Right lobe of liver (tissue), 6 donors: Measurements from ENCODE around the gene MLF1. TPM values are rescaled to one million over a fixed set of nuclear protein-coding genes. Genes with fewer than 3 reads are reported as not detected.
"Not testable (repeated sequence)": the region's sequence is repeated elsewhere in the genome, so short reads cannot be mapped to it uniquely, and the experiment has no call there.

Experiments used
- ATAC-seq, 4 donors: fragments of 200-7000 bp; cut with Tn5 transposase; one replicate each; pipeline ENCODE4 v1.9.1; 2020; ENCODE audit warnings: mild to moderate bottlenecking in 4 of 4, moderate library complexity in 4 of 4
- DNase-seq, 3 donors: peaks; one replicate each; pipeline ENCODE4 v3.0.0-alpha.2; 2020
- H3K27ac ChIP-seq, 3 donors: fragments of 200-600 bp; one replicate each; pipeline ENCODE4 v1.8.0; 2022
- H3K27me3 ChIP-seq, 2 donors: fragments of 200-600 bp; one replicate each; pipeline ENCODE4 v1.8.0; 2022
- H3K36me3 ChIP-seq, 4 donors: fragments of 200-600 bp; sonication (generic) in 1 of 4; one replicate each; pipeline versions ENCODE4 v1.5.1 to v1.8.0; 2017 to 2022; ENCODE audit warnings: control low read depth in 1 of 4
- H3K4me1 ChIP-seq, 4 donors: fragments of 200-600 bp; sonication (generic) in 1 of 4; one replicate each; pipeline versions ENCODE4 v1.5.1 to v1.8.0; 2017 to 2022; ENCODE audit warnings: control low read depth in 1 of 4
- H3K4me3 ChIP-seq, 3 donors: fragments of 200-600 bp; one replicate each; pipeline ENCODE4 v1.8.0; 2022
- H3K9me3 ChIP-seq, 4 donors: fragments of 200-600 bp; sonication (generic) in 1 of 4; one replicate each; pipeline versions ENCODE4 v1.5.1 to v1.8.0; 2017 to 2022; ENCODE audit warnings: control low read depth in 1 of 4
- POLR2A ChIP-seq: fragments of 450-650 bp; IDR thresholded peaks from one replicate; pipeline ENCODE4 v1.6.1; 2017; ENCODE audit warnings: antibody characterized with exemption, mild to moderate bottlenecking
- WGBS: methylation state at CpG from one replicate; pipeline ENCODE4 v1.1.6; 2018; ENCODE audit warnings: low coverage, low lambda C conversion rate; ENCODE audit not compliant: insufficient coverage; ENCODE audit errors: missing lambda C conversion rate; 5-methylcytosine and 5-hydroxymethylcytosine counted together
- intact Hi-C, 2 donors: fragments of 100-400 bp; cut with DNase I; formaldehyde crosslinking; loops; one replicate each; pipeline versions ENCODE4 v1.11.2 to v1.14.1; 2022
- total RNA-seq, 6 experiments: library from RNA; depleted of rRNA in 2 of 6; stranded (reverse); fragments of >200 nt in 2 of 6; fragmentation: NEBNext Ultra II Directional in 3 of 6; extraction: Animal tissue kit (Norgen Biotek cat#: 25700) in 3 of 6; gene quantifications; one replicate each; pipeline versions ENCODE4 v1.1.0 to v1.2.4, GENCODE V29; 2016 to 2023
- TF ChIP-seq, protein P1 (sequence below), 4 donors: fragments of 200-600 bp in 3 of 4; fragments of 450-650 bp in 1 of 4; IDR thresholded peaks; one replicate each; pipeline versions ENCODE4 v1.5.1 to v1.8.0; 2016 to 2022; ENCODE audit warnings: antibody characterized with exemption in 4 of 4, mild to moderate bottlenecking in 2 of 4
- donor health status: DM: no; HTN: yes; CAD: no.
- donor health status: DM: no; HTN: no; CAD: no.
- donor health status: DM: no; HTN: no; CAD: no.
- donor health status: DM: no; HTN: yes; CAD: no.
- donor health status: DM: no; HTN: yes; CAD: no.

Gene MLF1
- total RNA-seq, 6 experiments from 2014 or later: 0.12 to 1.0 (median 0.31) TPM

GRCh38 chr3:158548691-158549090 lies 22.3 kb upstream of the MLF1 start:
- no peaks in the 10 kb centered on the region for H3K9me3 ChIP-seq
- H3K4me3 ChIP-seq: no peak overlapping the region
- no peak for TF ChIP-seq POLR2A
- TF ChIP-seq, protein P1, sequence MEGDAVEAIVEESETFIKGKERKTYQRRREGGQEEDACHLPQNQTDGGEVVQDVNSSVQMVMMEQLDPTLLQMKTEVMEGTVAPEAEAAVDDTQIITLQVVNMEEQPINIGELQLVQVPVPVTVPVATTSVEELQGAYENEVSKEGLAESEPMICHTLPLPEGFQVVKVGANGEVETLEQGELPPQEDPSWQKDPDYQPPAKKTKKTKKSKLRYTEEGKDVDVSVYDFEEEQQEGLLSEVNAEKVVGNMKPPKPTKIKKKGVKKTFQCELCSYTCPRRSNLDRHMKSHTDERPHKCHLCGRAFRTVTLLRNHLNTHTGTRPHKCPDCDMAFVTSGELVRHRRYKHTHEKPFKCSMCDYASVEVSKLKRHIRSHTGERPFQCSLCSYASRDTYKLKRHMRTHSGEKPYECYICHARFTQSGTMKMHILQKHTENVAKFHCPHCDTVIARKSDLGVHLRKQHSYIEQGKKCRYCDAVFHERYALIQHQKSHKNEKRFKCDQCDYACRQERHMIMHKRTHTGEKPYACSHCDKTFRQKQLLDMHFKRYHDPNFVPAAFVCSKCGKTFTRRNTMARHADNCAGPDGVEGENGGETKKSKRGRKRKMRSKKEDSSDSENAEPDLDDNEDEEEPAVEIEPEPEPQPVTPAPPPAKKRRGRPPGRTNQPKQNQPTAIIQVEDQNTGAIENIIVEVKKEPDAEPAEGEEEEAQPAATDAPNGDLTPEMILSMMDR (IDR thresholded peaks at IDR 0.05): no peak
- no peaks in the 10 kb centered on the region for H3K27me3 ChIP-seq
- intact Hi-C loops: no loop called here
- H3K4me1 ChIP-seq: no peaks in the 10 kb centered on the region
- 82% methylated on average over 4 of the region's 4 CpGs for WGBS
- H3K27ac ChIP-seq: no peak overlapping the region
- H3K36me3 ChIP-seq: no peaks in the 10 kb centered on the region
- no peak for ATAC-seq
- no peak for DNase-seq

GRCh38 chr3:158549938-158550337 lies 21.1 kb upstream of the MLF1 start:
- H3K9me3 ChIP-seq, H3K4me3 ChIP-seq, intact Hi-C loops, H3K4me1 ChIP-seq, ATAC-seq, DNase-seq, H3K36me3 ChIP-seq, H3K27ac ChIP-seq, H3K27me3 ChIP-seq: not testable (repeated sequence)
- whole genome bisulfite sequencing: 99% methylated on average over 6 of the region's 9 CpGs

DNA sequence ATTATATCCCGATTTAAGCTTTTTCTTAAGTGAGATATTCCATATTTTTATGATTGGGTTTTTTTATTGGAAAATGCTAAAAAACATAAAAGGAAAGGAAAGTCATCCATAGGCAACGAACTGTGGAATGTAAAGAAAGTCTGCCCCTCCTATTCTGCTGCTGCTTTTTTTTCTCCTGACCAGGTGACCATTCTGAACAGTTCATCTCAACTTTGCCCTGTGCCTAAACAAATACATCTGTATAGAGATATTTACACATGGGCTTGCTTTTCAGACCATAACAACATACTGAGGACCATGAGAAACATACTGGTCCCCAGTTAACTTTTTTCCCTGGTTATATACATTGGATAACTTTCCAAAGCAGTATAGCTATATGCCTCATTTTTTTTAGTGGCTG lies 18.9 kb upstream of the MLF1 start:
- Histone ChIP-seq H3K27me3 (no peaks in the 10 kb centered on the region), H3K4me3 (no peak overlapping the region), H3K9me3 (no peaks in the 10 kb centered on the region), H3K36me3 (no peaks in the 10 kb centered on the region), H3K27ac (no peak overlapping the region), H3K4me1 (no peaks in the 10 kb centered on the region)
- DNase-seq (no peak), ATAC-seq (no peak)
- TF ChIP-seq, protein P1 (IDR thresholded peaks at IDR 0.05): no peak
- TF ChIP-seq POLR2A: no peak
- intact Hi-C loops: no loop called here
- WGBS: 64% methylated on average over 2 of the region's 2 CpGs

GRCh38 chr3:158559504-158559903 lies 11.5 kb upstream of the MLF1 start:
- ATAC-seq (no peak), DNase-seq (no peak)
- no peaks in the 10 kb centered on the region for H3K9me3 ChIP-seq
- no peaks in the 10 kb centered on the region for H3K4me1 ChIP-seq
- H3K27me3 ChIP-seq: no peaks in the 10 kb centered on the region
- no peak overlapping the region for H3K4me3 ChIP-seq
- intact Hi-C loops: no loop called here
- no peak for TF ChIP-seq POLR2A
- TF ChIP-seq, protein P1 (IDR thresholded peaks at IDR 0.05): no peak
- no peaks in the 10 kb centered on the region for H3K36me3 ChIP-seq
- 44% methylated on average over 2 of the region's 4 CpGs for WGBS
- no peak overlapping the region for H3K27ac ChIP-seq

- H3K4me3 ChIP-seq: no peak overlapping the region
- no peaks in the 10 kb centered on the region for H3K9me3 ChIP-seq
- no peaks in the 10 kb centered on the region for H3K4me1 ChIP-seq
- TF ChIP-seq POLR2A: no peak
- TF ChIP-seq, protein P1 (IDR thresholded peaks at IDR 0.05): no peak
- no peak for ATAC-seq
- no peaks in the 10 kb centered on the region for H3K27me3 ChIP-seq
- DNase-seq: no peak
- WGBS: 100% methylated on average over 1 of the region's 1 CpG
- intact Hi-C loops: no loop called here
- H3K36me3 ChIP-seq: no peaks in the 10 kb centered on the region
- no peak overlapping the region for H3K27ac ChIP-seq
Measured at GRCh38 chr3:158560979-158561378, 10.0 kb upstream of the MLF1 start.
